GM23338 (cell line): Measurements from ENCODE around the gene COL25A1. TPM values are rescaled to one million over a fixed set of nuclear protein-coding genes. Genes with fewer than 3 reads are reported as not detected.
"Not testable (repeated sequence)": the region's sequence is repeated elsewhere in the genome, so short reads cannot be mapped to it uniquely, and the experiment has no call there.

Experiments
- ATAC-seq: fragments of 200-7000 bp; cut with Tn5 transposase; 3 replicates; pipeline ENCODE4 v1.9.1; 2020
- DNase-seq: peaks from one replicate; pipeline ENCODE4 v3.0.0-alpha.2; 2015; ENCODE audit warnings: low spot score
- H2AFZ ChIP-seq: fragments of 200-600 bp; sonication (generic); 2 replicates; pipeline ENCODE4 v1.8.0; 2016; ENCODE audit warnings: antibody characterized with exemption, mild to moderate bottlenecking, moderate library complexity
- H3F3A ChIP-seq: fragments of 200-600 bp; sonication (generic); replicated peaks from 2 replicates; pipeline ENCODE4 v1.8.0; 2017; ENCODE audit warnings: antibody characterized with exemption, mixed run types, low read depth
- H3K27ac ChIP-seq: fragments of 200-600 bp; sonication (generic); 2 replicates; pipeline ENCODE4 v1.6.1; 2016; ENCODE audit warnings: low read depth
- H3K27me3 ChIP-seq: fragments of 200-600 bp; sonication (generic); 2 replicates; pipeline ENCODE4 v1.8.0; 2016; ENCODE audit warnings: mild to moderate bottlenecking, mixed run types, moderate library complexity; ENCODE audit not compliant: insufficient read depth
- H3K36me3 ChIP-seq: fragments of 200-600 bp; sonication (generic); 2 replicates; pipeline ENCODE4 v1.8.0; 2016; ENCODE audit warnings: mild to moderate bottlenecking; ENCODE audit not compliant: insufficient read depth
- H3K4me1 ChIP-seq: fragments of 200-600 bp; sonication (generic); 2 replicates; pipeline ENCODE4 v1.8.0; 2016; ENCODE audit warnings: mild to moderate bottlenecking, moderate library complexity; ENCODE audit not compliant: insufficient read depth
- H3K4me2 ChIP-seq: fragments of 200-600 bp; sonication (generic); 2 replicates; pipeline ENCODE4 v1.7.1; 2017; ENCODE audit warnings: mixed run types
- H3K4me3 ChIP-seq: fragments of 200-600 bp; sonication (generic); 2 replicates; pipeline ENCODE4 v1.6.1; 2016; ENCODE audit warnings: mixed run types
- H3K79me2 ChIP-seq: fragments of 200-600 bp; sonication (generic); replicated peaks from 2 replicates; pipeline ENCODE4 v1.8.0; 2017; ENCODE audit warnings: mild to moderate bottlenecking; ENCODE audit not compliant: insufficient read depth
- H3K9me2 ChIP-seq: fragments of 200-600 bp; sonication (generic); 2 replicates; pipeline ENCODE4 v1.8.0; 2017; ENCODE audit not compliant: insufficient read depth
- H4K20me1 ChIP-seq: fragments of 200-600 bp; sonication (generic); replicated peaks from 2 replicates; pipeline ENCODE4 v1.8.0; 2017; ENCODE audit warnings: mild to moderate bottlenecking; ENCODE audit not compliant: insufficient read depth
- H3K27ac Mint-ChIP-seq: 2 replicates; pipeline ENCODE4 v1.8.0; 2020; ENCODE audit warnings: inconsistent platforms, mild to moderate bottlenecking, moderate library complexity, mixed read lengths
- H3K27me3 Mint-ChIP-seq: 3 replicates; pipeline ENCODE4 v1.8.0; 2022; ENCODE audit warnings: low read depth, mild to moderate bottlenecking, moderate library complexity, mixed read lengths, inconsistent platforms; ENCODE audit not compliant: insufficient read depth, poor library complexity
- H3K36me3 Mint-ChIP-seq: 3 replicates; pipeline ENCODE4 v1.8.0; 2021; ENCODE audit warnings: low read depth, mild to moderate bottlenecking, inconsistent platforms, moderate library complexity, mixed read lengths
- H3K4me1 Mint-ChIP-seq: 3 replicates; pipeline ENCODE4 v1.8.0; 2020; ENCODE audit warnings: mild to moderate bottlenecking, inconsistent platforms, mixed read lengths
- H3K4me3 Mint-ChIP-seq: 3 replicates; pipeline ENCODE4 v1.8.0; 2021; ENCODE audit warnings: moderate library complexity, mild to moderate bottlenecking, inconsistent platforms, mixed read lengths
- H3K9me3 Mint-ChIP-seq: 3 replicates; pipeline ENCODE4 v1.8.0; 2020; ENCODE audit warnings: moderate library complexity, mild to moderate bottlenecking, inconsistent platforms, mixed read lengths
- ETS1 ChIP-seq: IDR thresholded peaks from 2 replicates; pipeline ENCODE4 v1.6.1; 2016; ENCODE audit warnings: antibody characterized with exemption
- EZH2 ChIP-seq: fragments of 200-600 bp; sonication (generic); IDR thresholded peaks from one replicate; pipeline ENCODE4 v1.8.0; 2017; ENCODE audit warnings: antibody characterized with exemption, mild to moderate bottlenecking, low read depth; ENCODE audit not compliant: unreplicated experiment
- JUNB ChIP-seq: IDR thresholded peaks from one replicate; pipeline ENCODE4 v1.6.1; 2016; ENCODE audit warnings: antibody characterized with exemption; ENCODE audit not compliant: unreplicated experiment
- NANOG ChIP-seq: IDR thresholded peaks from 2 replicates; pipeline ENCODE4 v1.6.1; 2016; ENCODE audit warnings: antibody characterized with exemption, borderline replicate concordance
- POLR2AphosphoS5 ChIP-seq: IDR thresholded peaks from 2 replicates; pipeline ENCODE4 v1.6.1; 2016; ENCODE audit warnings: antibody characterized with exemption, low read depth
- STAT1 ChIP-seq: IDR thresholded peaks from one replicate; pipeline ENCODE4 v1.6.1; 2016; ENCODE audit warnings: antibody characterized with exemption; ENCODE audit not compliant: unreplicated experiment
- ZNF114 ChIP-seq: fragments of 250-450 bp; sonication (Bioruptor Pico); IDR thresholded peaks from 2 replicates; pipeline ENCODE4 v1.5.0; 2020; ENCODE audit warnings: mild to moderate bottlenecking, moderate library complexity
- polyA plus RNA-seq: library from polyadenylated mRNA; unstranded; fragments of >200 nt; fragmentation: Nextera tagmentation; extraction: Ambion mirVana; gene quantifications from 2 replicates; pipeline ENCODE4 v1.2.1, GENCODE V29; 2016
- total RNA-seq: library from RNA; depleted of rRNA; stranded (reverse); fragments of >200 nt; shearing (Covaris generic); gene quantifications from 2 replicates; pipeline ENCODE4 v1.2.3, GENCODE V29; 2014
- TF ChIP-seq, protein P1 (sequence below): IDR thresholded peaks from one replicate; pipeline ENCODE4 v1.6.1; 2018; ENCODE audit warnings: antibody characterized with exemption; ENCODE audit not compliant: unreplicated experiment

Gene COL25A1
- total and polyA plus RNA-seq, 2 experiments from 2014 or later: 3.9 to 5.6 TPM

- Histone ChIP-seq H3K4me1 (no peaks in the 10 kb centered on the region), H3K9me2 (no peaks in the 10 kb centered on the region; the same call in 1 of the 2 replicates), H3K4me2 (no peak overlapping the region), H4K20me1 (no peaks in the 10 kb centered on the region), H3K27me3 (no peaks in the 10 kb centered on the region), H2AFZ (no peak overlapping the region), H3K79me2 (no peaks in the 10 kb centered on the region), H3K27ac (no peak overlapping the region), H3F3A (no peaks in the 10 kb centered on the region), H3K4me3 (no peak overlapping the region), H3K36me3 (no peaks in the 10 kb centered on the region)
- H3K27ac Mint-ChIP-seq: no peak overlapping the region
- no peaks in the 10 kb centered on the region for H3K36me3 Mint-ChIP-seq
- TF ChIP-seq ZNF114 (no peak), JUNB (no peak), NANOG (no peak), ETS1 (no peak), POLR2AphosphoS5 (no peak), STAT1 (no peak)
- TF ChIP-seq, protein P1, sequence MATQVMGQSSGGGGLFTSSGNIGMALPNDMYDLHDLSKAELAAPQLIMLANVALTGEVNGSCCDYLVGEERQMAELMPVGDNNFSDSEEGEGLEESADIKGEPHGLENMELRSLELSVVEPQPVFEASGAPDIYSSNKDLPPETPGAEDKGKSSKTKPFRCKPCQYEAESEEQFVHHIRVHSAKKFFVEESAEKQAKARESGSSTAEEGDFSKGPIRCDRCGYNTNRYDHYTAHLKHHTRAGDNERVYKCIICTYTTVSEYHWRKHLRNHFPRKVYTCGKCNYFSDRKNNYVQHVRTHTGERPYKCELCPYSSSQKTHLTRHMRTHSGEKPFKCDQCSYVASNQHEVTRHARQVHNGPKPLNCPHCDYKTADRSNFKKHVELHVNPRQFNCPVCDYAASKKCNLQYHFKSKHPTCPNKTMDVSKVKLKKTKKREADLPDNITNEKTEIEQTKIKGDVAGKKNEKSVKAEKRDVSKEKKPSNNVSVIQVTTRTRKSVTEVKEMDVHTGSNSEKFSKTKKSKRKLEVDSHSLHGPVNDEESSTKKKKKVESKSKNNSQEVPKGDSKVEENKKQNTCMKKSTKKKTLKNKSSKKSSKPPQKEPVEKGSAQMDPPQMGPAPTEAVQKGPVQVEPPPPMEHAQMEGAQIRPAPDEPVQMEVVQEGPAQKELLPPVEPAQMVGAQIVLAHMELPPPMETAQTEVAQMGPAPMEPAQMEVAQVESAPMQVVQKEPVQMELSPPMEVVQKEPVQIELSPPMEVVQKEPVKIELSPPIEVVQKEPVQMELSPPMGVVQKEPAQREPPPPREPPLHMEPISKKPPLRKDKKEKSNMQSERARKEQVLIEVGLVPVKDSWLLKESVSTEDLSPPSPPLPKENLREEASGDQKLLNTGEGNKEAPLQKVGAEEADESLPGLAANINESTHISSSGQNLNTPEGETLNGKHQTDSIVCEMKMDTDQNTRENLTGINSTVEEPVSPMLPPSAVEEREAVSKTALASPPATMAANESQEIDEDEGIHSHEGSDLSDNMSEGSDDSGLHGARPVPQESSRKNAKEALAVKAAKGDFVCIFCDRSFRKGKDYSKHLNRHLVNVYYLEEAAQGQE: no peak
- H3K4me3 Mint-ChIP-seq: no peak overlapping the region
- DNase-seq (no peak), ATAC-seq (no peak)
- H3K9me3 Mint-ChIP-seq: no peaks in the 10 kb centered on the region
- H3K27me3 Mint-ChIP-seq: no peaks in the 10 kb centered on the region
- H3K4me1 Mint-ChIP-seq: no peaks in the 10 kb centered on the region; the same call in 2 of the 3 replicates
Measured at GRCh38 chr4:109111031-109111430, 191.4 kb downstream of the COL25A1 start.

- not testable (repeated sequence) for H3K4me1 ChIP-seq, H3K4me3 ChIP-seq, H2AFZ ChIP-seq, H3K27me3 Mint-ChIP-seq, H4K20me1 ChIP-seq, H3K36me3 ChIP-seq, H3K27ac Mint-ChIP-seq, ATAC-seq, H3K27me3 ChIP-seq, H3K9me2 ChIP-seq, H3F3A ChIP-seq, H3K4me1 Mint-ChIP-seq, H3K4me2 ChIP-seq, DNase-seq, H3K36me3 Mint-ChIP-seq, H3K27ac ChIP-seq, H3K79me2 ChIP-seq, H3K9me3 Mint-ChIP-seq, H3K4me3 Mint-ChIP-seq
Measured at GRCh38 chr4:109108215-109108614, 194.2 kb downstream of the COL25A1 start.

- no peak overlapping the region for H3K27ac Mint-ChIP-seq
- H3K36me3 ChIP-seq: no peaks in the 10 kb centered on the region
- H3K4me1 ChIP-seq: no peaks in the 10 kb centered on the region
- H3K27ac ChIP-seq: no peak overlapping the region
- H3F3A ChIP-seq: no peaks in the 10 kb centered on the region
- ATAC-seq (no peak), DNase-seq (no peak)
- H3K4me2 ChIP-seq: no peak overlapping the region
- H3K27me3 Mint-ChIP-seq: no peaks in the 10 kb centered on the region
- H3K4me3 ChIP-seq: no peak overlapping the region
- no peaks in the 10 kb centered on the region for H3K79me2 ChIP-seq
- no peak overlapping the region for H3K4me3 Mint-ChIP-seq
- no peaks in the 10 kb centered on the region for H4K20me1 ChIP-seq
- H3K36me3 Mint-ChIP-seq: no peaks in the 10 kb centered on the region
- no peaks in the 10 kb centered on the region for H3K9me3 Mint-ChIP-seq
- H3K27me3 ChIP-seq: no peaks in the 10 kb centered on the region
- no peaks in the 10 kb centered on the region for H3K9me2 ChIP-seq
- no peak for TF ChIP-seq ETS1
- no peak for TF ChIP-seq EZH2
- no peak overlapping the region for H2AFZ ChIP-seq
- no peaks in the 10 kb centered on the region; the same call in 2 of the 3 replicates for H3K4me1 Mint-ChIP-seq
Measured at GRCh38 chr4:109094056-109094455, 208.4 kb downstream of the COL25A1 start.
